SIG-M5 (cell line): Measurements from ENCODE around the gene EN2.
"Not testable (repeated sequence)": the region's sequence is repeated elsewhere in the genome, so short reads cannot be mapped to it uniquely, and the experiment has no call there.

Experiments
- DNase-seq: peaks from one replicate; lab custom pipeline; 2025; lab: John Stamatoyannopoulos, UW

The EN2 gene

GRCh38 chr7:155426543-155427410, 31.2 kb upstream of the EN2 start:
- no peak for DNase-seq

DNA sequence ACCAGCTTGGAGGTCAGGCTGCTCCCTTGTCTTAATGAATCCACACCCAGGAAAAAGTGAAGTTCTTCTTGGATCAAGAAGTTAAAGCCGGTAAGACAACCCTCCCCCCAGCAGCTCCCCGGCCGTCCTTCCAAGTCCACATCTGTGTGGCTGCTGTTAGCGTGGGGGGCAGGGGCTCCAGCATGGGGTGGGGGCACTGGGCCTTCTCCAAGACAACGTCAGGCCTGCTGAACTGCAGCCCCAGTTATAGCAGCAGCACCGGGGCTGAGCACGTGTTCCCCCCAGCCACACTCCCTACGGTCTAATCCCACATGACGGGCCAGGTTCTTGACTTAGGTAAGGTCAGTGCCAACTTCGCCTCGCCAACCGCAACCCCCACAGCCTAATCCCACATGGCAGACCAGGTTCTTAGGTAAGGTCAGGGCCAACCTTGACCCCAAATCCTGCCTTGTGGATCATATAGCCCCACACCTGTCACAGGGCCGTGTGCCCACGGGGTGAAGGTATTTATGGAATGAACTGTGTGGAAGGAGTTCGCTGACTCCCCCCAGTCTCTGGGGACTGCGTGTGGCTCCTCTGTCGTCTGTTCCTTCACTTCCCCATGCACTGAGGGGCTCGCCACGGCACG, 30.4 kb upstream of the EN2 start:
- no peak for DNase-seq

DNA sequence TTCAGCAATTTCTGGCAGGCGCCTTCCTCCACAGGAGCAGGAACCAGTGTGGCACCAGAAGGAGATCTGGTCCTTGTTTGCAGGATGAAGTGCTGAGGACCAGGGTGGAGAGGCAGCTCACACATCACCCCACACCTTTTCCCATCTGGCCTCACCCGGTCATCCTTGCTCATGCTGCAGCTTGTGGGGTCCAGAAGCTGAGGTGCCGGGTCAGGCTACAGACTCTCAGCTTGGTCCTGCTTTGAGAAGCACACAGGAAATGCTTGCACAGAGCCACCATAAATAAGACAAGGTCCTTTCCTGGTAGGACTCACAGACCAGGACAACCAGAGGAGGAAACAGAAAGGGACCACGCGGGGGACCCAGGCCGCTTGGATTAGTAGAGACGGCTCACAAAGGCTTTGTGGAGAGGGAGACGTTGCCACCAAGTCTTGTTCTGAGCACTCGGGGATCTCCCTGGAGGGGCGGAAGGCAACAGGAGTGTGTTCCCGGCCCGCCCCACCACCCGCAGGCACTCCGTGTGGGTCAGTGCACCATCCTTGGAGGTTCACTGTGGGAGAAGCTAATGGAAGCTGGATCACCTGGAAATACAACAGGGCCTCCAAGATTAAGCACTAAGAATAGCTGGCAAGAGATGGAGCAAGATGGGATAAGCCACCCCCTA, 29.6 kb upstream of the EN2 start:
- DNase-seq = no peak

- no peak for DNase-seq
These were observed 28.3 kb upstream of the EN2 start for GRCh38 chr7:155429651-155430050.

- no peak for DNase-seq
These were observed 27.3 kb upstream of the EN2 start for GRCh38 chr7:155430606-155431005.

DNA sequence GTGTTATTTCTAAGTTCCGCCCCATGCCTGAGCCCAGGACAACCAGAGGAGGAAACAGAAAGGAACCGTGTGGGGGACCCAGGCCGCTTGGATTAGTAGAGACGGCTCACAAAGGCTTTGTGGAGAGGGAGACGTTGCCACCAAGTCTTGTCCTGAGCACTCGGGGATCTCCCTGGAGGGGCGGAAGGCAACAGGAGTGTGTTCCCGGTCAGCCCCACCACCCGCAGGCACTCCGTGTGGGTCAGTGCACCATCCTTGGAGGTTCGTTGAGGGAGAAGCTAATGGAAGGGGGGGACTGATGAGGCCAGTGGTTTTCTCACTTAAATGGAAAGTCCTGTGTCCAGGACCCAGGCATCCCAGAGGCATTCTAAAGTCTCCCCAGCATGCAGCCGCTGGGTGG, 26.7 kb upstream of the EN2 start:
- no peak for DNase-seq

- no peak for DNase-seq
These were observed 26.2 kb upstream of the EN2 start for GRCh38 chr7:155431711-155432110.

GRCh38 chr7:155435110-155435509, 22.8 kb upstream of the EN2 start:
- no peak for DNase-seq

DNA sequence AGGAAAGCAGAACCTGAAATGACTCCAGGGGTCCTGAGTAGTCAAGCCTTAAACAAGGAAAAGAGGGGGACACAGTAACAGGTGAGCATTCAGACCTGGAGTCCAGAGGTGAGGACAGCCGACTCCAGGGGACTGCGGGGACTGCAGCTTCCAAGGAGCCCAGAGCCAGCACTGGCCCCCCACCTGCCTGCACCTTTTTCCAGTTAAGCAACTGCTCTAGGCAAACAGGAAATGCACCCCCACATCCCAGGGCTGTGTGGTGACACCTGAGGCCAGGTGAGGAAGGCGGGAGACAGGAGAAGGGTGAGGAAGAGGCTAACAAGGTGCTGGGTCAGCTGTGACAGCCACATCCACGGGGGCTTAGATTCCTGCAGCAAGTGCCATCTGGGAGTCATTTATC, 20.1 kb upstream of the EN2 start:
- DNase-seq = no peak

GRCh38 chr7:155438777-155439176, 19.2 kb upstream of the EN2 start:
- DNase-seq = no peak

DNA sequence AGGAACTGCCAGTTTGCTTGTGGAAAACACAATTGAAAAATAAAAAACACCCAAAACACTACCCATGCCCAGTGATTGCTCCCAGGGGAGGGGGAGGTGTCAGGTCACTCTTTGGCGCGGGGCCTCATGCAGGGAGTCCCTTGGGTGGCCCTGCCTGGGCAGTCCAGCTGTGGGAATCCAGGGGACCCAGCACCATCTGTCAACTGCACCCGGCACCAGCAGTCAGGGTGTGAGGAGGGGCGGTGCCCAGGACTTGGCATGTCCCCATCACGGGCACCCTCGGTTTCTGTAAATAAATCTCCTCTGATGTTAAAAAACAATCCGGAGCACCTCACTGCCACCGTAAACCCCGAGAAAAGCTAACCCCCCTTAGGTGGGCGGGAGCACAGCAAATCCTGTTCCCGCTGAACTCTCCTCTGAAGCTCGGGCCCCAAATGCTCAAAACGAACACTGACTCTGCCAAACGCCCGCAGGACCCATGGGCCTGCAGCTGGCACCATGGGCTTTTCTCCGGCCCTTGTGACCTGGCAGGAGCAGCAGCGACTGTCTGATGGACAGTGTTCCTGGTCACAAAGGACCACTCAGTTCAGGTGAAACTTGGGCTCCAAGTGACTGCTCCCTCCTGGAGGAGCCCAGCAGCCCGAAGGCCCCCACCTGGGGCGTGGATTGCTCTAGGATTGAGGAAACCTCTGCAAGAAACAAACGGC, 18.5 kb upstream of the EN2 start:
- DNase-seq = no peak

DNA sequence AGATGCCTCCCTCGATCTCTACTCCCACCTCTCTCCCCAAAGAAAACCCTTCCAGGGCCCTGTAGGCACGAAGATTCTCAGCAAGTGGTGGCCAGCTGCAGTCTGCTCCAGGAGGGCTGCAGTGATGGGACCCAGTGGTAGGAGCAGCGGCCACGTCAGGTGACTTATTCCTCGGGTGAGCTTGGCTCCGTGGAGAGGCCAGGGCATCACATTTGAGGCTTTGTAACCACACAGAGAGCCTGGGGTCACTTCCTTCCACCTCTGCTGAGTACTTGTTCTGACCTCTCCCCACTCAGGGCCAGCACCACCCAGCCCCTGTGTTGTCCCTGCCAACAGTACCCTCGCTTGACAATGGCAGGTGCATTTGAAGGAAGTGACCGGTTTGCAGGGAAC, 17.9 kb upstream of the EN2 start:
- no peak for DNase-seq

DNA sequence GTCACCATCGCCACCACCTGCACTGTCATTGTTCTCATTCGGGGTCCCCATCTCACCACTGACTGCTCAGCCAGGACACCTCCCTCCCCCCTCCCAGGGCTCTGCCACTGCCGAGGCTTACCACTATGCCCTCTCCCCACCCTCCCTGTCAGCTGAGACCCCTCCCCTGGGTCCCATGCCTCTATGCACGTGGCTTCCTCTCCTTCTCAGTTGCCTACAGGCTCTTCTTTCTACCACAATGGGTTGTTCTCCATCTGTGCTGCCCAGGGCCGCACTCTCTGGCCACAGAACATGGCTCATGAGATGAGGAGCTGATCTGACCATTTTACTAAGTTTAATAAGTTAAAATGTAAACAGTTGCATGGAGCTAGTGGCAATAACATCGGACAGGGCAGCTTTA, 16.1 kb upstream of the EN2 start:
- no peak for DNase-seq

GRCh38 chr7:155444746-155445145, 13.2 kb upstream of the EN2 start:
- no peak for DNase-seq

DNA sequence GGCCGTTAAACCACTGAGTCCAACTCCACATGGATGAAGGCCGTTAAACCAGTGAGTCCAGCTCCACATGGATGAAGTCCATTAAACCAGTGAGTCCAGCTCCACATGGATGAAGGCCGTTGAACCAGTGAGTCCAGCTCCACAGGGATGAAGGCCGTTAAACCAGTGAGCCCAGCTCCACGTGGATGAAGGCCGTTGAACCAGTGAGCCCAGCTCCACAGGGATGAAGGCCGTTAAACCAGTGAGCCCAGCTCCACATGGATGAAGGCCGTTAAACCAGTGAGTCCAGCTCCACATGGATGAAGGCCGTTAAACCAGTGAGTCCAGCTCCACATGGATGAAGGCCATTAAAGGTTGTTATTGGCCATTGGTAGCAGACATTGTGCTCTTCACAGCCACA, 12.3 kb upstream of the EN2 start:
- DNase-seq = not testable (repeated sequence)

DNA sequence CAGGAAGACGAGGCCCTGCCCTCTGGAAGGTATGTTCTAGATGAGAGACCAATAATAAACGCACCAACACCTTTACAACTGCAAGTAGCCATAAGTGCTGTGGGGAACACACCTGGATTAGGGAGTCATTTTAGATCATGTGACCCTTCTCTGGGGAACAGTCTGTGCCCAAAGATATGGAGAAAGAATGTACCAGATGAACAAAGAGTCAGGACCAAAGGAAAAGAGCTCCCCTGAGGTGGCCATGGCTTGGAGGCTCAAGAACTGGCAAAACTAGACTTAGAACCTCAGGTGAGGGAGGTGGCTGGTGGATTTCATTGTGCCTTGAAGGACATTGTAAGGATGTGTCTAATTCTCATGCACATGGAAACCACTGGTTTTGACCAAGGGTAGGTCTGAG, 10.3 kb upstream of the EN2 start:
- no peak for DNase-seq

GRCh38 chr7:155448632-155449007, 9.3 kb upstream of the EN2 start:
- no peak for DNase-seq

DNA sequence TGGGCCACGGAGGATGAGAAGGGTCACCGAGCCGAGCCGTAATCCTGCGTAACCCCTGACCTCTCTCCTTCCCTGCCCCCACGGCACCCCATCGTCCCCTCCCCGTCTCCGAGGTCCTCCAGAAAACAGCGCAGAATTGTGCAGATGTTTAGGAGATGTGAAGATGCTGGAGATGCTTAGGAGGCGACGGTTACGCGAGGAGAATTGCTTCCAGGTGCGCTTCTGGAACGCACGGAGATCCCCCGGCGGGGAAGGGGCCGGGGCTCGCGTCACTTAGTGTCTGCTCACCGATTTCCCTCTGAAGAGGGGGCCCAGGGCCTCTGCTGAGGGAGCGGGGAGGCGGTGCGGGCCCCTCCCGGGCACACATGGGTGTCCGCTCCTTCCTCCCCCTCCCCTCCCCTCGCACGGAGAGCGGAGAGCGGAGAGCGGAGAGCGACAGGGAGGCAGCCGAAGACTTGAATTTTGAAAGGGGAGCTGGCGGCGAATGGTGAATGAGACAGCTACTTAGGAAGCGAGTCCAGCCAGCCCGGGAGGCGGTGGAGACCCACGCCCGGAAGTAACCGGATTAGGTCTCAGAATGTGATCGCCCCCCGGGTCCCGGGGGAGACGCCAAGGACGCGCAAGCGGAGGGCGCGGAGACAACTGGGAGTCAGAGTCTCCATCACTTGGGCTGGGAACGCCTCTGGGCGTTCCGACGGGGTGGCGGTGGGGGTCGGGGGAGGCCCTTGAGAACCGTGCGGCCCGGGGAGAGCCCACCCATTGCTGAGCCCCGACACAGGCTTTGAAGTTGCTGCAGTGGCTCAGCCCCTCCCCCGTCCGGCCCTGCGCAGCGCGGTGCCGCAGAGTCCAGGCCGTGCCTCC, 8.7 kb upstream of the EN2 start:
- DNase-seq = no peak

- DNase-seq = no peak
These were observed 7.9 kb upstream of the EN2 start for GRCh38 chr7:155449869-155450557.

DNA sequence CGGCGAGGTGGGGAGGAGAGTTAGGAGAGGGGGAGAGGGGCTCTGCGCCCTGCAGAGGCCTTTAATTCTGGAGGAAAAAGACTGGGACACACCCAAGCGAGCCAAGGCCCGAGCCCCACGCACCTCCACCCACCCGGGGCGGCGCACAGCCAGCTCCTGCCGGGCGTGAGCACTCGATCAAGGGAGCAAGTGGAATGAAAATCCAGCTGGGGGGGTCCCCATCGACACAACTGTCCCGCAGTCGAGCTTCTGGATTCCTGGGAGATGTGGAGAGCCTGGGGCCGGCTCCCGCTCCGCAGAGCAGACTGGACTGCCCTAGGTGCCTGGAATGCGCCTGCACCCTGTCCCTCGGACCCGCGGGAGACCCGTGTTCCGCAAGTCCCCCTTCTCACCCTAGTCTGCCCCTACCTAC, 7.4 kb upstream of the EN2 start:
- no peak for DNase-seq
